Measurements from ENCODE around the gene CDKN1C. TPM values are rescaled to one million over a fixed set of nuclear protein-coding genes. Genes with fewer than 3 reads are reported as not detected.

Gene CDKN1C
- total RNA-seq, 1 donor from 2014 or later: 47.8 TPM

DNA sequence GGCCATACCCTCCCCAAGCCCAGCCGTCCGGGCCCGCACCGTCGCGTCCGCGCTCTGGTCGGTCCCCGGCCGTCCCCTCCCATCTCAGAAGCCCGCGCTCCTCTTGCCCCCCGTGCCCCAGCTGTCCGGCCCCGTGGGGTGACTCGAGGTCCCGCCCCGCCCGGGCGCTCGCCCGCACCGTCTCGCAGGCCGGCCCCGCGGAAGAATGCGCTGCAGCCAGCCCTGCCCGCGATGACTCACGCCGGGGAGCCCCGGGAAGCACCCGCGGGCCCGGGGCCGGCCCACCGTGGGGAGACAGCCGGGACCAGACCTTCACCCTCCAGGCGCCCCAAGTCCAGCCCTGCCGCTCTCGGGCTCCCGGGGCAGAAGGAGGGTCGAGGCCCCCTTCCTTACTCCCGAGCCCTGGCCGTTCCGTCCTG, 44.0 kb upstream of the CDKN1C start:
- H3K9me3 ChIP-seq (ENCODE audit: low read depth): no peaks in the 10 kb centered on the region
- H4K20me1 ChIP-seq (ENCODE audit: low read depth): peaks cover 20% of the 10 kb centered on the region
- H3K36me3 ChIP-seq: no peaks in the 10 kb centered on the region
- Mint-ChIP-seq H3K27ac (no peak overlapping the region), H3K9me3 (peaks cover 3% of the 10 kb centered on the region), H3K27me3 (ENCODE audit: insufficient read depth, low read depth) (peaks cover 32% of the 10 kb centered on the region), H3K4me1 (peaks cover 12% of the 10 kb centered on the region), H3K4me3 (peak overlapping the region; percentile 81), H3K36me3 (no peaks in the 10 kb centered on the region)
- H3K4me2 ChIP-seq: peak overlapping the region; percentile 91
- H3K4me1 ChIP-seq: no peaks in the 10 kb centered on the region
- H3K9ac ChIP-seq: no peak overlapping the region
- H3K79me2 ChIP-seq (ENCODE audit: low read depth): no peaks in the 10 kb centered on the region
- H3K4me3 ChIP-seq: peak overlapping the region; percentile 16
- TF ChIP-seq, protein P1, sequence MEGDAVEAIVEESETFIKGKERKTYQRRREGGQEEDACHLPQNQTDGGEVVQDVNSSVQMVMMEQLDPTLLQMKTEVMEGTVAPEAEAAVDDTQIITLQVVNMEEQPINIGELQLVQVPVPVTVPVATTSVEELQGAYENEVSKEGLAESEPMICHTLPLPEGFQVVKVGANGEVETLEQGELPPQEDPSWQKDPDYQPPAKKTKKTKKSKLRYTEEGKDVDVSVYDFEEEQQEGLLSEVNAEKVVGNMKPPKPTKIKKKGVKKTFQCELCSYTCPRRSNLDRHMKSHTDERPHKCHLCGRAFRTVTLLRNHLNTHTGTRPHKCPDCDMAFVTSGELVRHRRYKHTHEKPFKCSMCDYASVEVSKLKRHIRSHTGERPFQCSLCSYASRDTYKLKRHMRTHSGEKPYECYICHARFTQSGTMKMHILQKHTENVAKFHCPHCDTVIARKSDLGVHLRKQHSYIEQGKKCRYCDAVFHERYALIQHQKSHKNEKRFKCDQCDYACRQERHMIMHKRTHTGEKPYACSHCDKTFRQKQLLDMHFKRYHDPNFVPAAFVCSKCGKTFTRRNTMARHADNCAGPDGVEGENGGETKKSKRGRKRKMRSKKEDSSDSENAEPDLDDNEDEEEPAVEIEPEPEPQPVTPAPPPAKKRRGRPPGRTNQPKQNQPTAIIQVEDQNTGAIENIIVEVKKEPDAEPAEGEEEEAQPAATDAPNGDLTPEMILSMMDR (IDR thresholded peaks at IDR 0.05): no peak
- TF ChIP-seq EZH2 (IDR thresholded peaks at IDR 0.05) (no peak), EZH2phosphoT487 (IDR thresholded peaks at IDR 0.05) (no peak)
- H3K27ac ChIP-seq: no peak overlapping the region
- peaks cover 9% of the 10 kb centered on the region for H3F3A ChIP-seq (ENCODE audit: low read depth)
- no peak for DNase-seq (ENCODE audit: low spot score)
- H2AFZ ChIP-seq (replicated peaks): no peak overlapping the region
- H3K27me3 ChIP-seq: peaks cover 61% of the 10 kb centered on the region

- Mint-ChIP-seq H3K27ac (no peak within 1 kb of the TSS), H3K4me1 (peaks cover 12% of the 10 kb centered on the region), H3K4me3 (peak within 1 kb of the TSS; percentile 84), H3K36me3 (no peaks in the 10 kb centered on the region), H3K9me3 (peaks cover 3% of the 10 kb centered on the region), H3K27me3 (ENCODE audit: insufficient read depth, low read depth) (peaks cover 31% of the 10 kb centered on the region)
- Histone ChIP-seq H3F3A (ENCODE audit: low read depth) (peaks cover 9% of the 10 kb centered on the region), H4K20me1 (ENCODE audit: low read depth) (peaks cover 20% of the 10 kb centered on the region), H2AFZ (replicated peaks) (peak within 1 kb of the TSS; percentile 93), H3K36me3 (no peaks in the 10 kb centered on the region), H3K27ac (no peak within 1 kb of the TSS), H3K9me3 (ENCODE audit: low read depth) (no peaks in the 10 kb centered on the region), H3K79me2 (ENCODE audit: low read depth) (no peaks in the 10 kb centered on the region), H3K4me3 (peak within 1 kb of the TSS; percentile 53), H3K27me3 (peaks cover 61% of the 10 kb centered on the region), H3K4me1 (no peaks in the 10 kb centered on the region), H3K9ac (no peak within 1 kb of the TSS), H3K4me2 (peak within 1 kb of the TSS; percentile 91)
- TF ChIP-seq EZH2 (IDR thresholded peaks at IDR 0.05) (peak; percentile 99), EZH2phosphoT487 (IDR thresholded peaks at IDR 0.05) (peak; percentile 98)
- TF ChIP-seq, protein P1 (IDR thresholded peaks at IDR 0.05): no peak
- DNase-seq (ENCODE audit: low spot score): peak; percentile 64
Measured at GRCh38 chr11:2928605-2929530, 43.3 kb upstream of the CDKN1C start, which contains the start of gene PHLDA2. TSS of gene PHLDA2 (minus strand) at chr11:2929420. CDS start at chr11:2929364, 56 bp downstream.

- H3K9me3 ChIP-seq (ENCODE audit: low read depth): no peaks in the 10 kb centered on the region
- H3K4me1 Mint-ChIP-seq: peaks cover 12% of the 10 kb centered on the region
- H3K36me3 ChIP-seq: no peaks in the 10 kb centered on the region
- no peak overlapping the region for H2AFZ ChIP-seq (replicated peaks)
- no peak for TF ChIP-seq EZH2phosphoT487 (IDR thresholded peaks at IDR 0.05)
- peak; percentile 97 for TF ChIP-seq EZH2 (IDR thresholded peaks at IDR 0.05)
- peaks cover 30% of the 10 kb centered on the region for H3K27me3 Mint-ChIP-seq (ENCODE audit: insufficient read depth, low read depth)
- H3K27ac Mint-ChIP-seq: no peak overlapping the region
- peak overlapping the region; percentile 91 for H3K4me2 ChIP-seq
- no peak overlapping the region for H3K27ac ChIP-seq
- H3K36me3 Mint-ChIP-seq: no peaks in the 10 kb centered on the region
- no peak overlapping the region for H3K9ac ChIP-seq
- H4K20me1 ChIP-seq (ENCODE audit: low read depth): peaks cover 20% of the 10 kb centered on the region
- H3K79me2 ChIP-seq (ENCODE audit: low read depth): no peaks in the 10 kb centered on the region
- no peaks in the 10 kb centered on the region for H3K4me1 ChIP-seq
- DNase-seq (ENCODE audit: low spot score): no peak
- peaks cover 9% of the 10 kb centered on the region for H3F3A ChIP-seq (ENCODE audit: low read depth)
- H3K27me3 ChIP-seq: peaks cover 61% of the 10 kb centered on the region
- H3K9me3 Mint-ChIP-seq: peaks cover 3% of the 10 kb centered on the region
- peak overlapping the region; percentile 79 for H3K4me3 Mint-ChIP-seq
- H3K4me3 ChIP-seq: peak overlapping the region; percentile 53
Measured at GRCh38 chr11:2927851-2928604, 42.5 kb upstream of the CDKN1C start.

All from neural progenitor cell (in vitro differentiated cells).